ENCODE data around the gene ZC3H7B.
"Not testable (repeated sequence)": the region's sequence is repeated elsewhere in the genome, so short reads cannot be mapped to it uniquely, and the experiment has no call there.

Gene ZC3H7B

GRCh38 chr22:41286639-41287091 is 14.7 kb upstream of the ZC3H7B start:
- no peak for DNase-seq (ENCODE audit: low read depth, low spot score)

GRCh38 chr22:41288245-41288946 is 12.9 kb upstream of the ZC3H7B start:
- peak; percentile 79 for DNase-seq (ENCODE audit: low read depth, low spot score)

GRCh38 chr22:41289671-41290070 is 11.7 kb upstream of the ZC3H7B start:
- no peak for DNase-seq (ENCODE audit: low read depth, low spot score)

- DNase-seq (ENCODE audit: low read depth, low spot score), result no peak
These were observed 10.8 kb upstream of the ZC3H7B start for GRCh38 chr22:41290262-41291221.

GRCh38 chr22:41294816-41295215 is 6.5 kb upstream of the ZC3H7B start:
- not testable (repeated sequence) for DNase-seq (ENCODE audit: low read depth, low spot score)

- DNase-seq (ENCODE audit: low read depth, low spot score), result no peak
These were observed 4.3 kb upstream of the ZC3H7B start for GRCh38 chr22:41296826-41297667.

- no peak for DNase-seq (ENCODE audit: low read depth, low spot score)
These were observed 664 bp upstream of the ZC3H7B start for GRCh38 chr22:41300661-41301060.

- no peak for DNase-seq (ENCODE audit: low read depth, low spot score)
These were observed 869 bp downstream of the ZC3H7B start for GRCh38 chr22:41302021-41302767.

GRCh38 chr22:41302811-41303210 is 1.5 kb downstream of the ZC3H7B start:
- no peak for DNase-seq (ENCODE audit: low read depth, low spot score)

- no peak for DNase-seq (ENCODE audit: low read depth, low spot score)
These were observed 4.3 kb downstream of the ZC3H7B start for GRCh38 chr22:41305646-41306045.

GRCh38 chr22:41308054-41308453 is 6.7 kb downstream of the ZC3H7B start:
- no peak for DNase-seq (ENCODE audit: low read depth, low spot score)

GRCh38 chr22:41308544-41308947 is 7.2 kb downstream of the ZC3H7B start:
- DNase-seq (ENCODE audit: low read depth, low spot score), result no peak

GRCh38 chr22:41310336-41310735 is 9.0 kb downstream of the ZC3H7B start:
- no peak for DNase-seq (ENCODE audit: low read depth, low spot score)

GRCh38 chr22:41311487-41311886 is 10.2 kb downstream of the ZC3H7B start:
- no peak for DNase-seq (ENCODE audit: low read depth, low spot score)

- DNase-seq (ENCODE audit: low read depth, low spot score), result no peak
These were observed 13.5 kb downstream of the ZC3H7B start for GRCh38 chr22:41314821-41315220.

GRCh38 chr22:41315586-41315985 is 14.3 kb downstream of the ZC3H7B start:
- DNase-seq (ENCODE audit: low read depth, low spot score), result no peak

GRCh38 chr22:41320416-41321240 is 19.3 kb downstream of the ZC3H7B start:
- DNase-seq (ENCODE audit: low read depth, low spot score), result no peak

- DNase-seq (ENCODE audit: low read depth, low spot score), result no peak
These were observed 23.6 kb downstream of the ZC3H7B start for GRCh38 chr22:41324821-41325528.

GRCh38 chr22:41327124-41327523 is 25.8 kb downstream of the ZC3H7B start:
- DNase-seq (ENCODE audit: low read depth, low spot score), result no peak

Data from iPS DF 19.7 (cell line).